PFSK-1 (cell line): ENCODE measurements around the gene DIAPH3.

Experiments
- FOXP2 ChIP-seq: optimal IDR thresholded peaks from 2 replicates; pipeline ENCODE3; 2011; ENCODE audit warnings: borderline replicate concordance, control low read depth, inconsistent platforms; ENCODE audit not compliant: insufficient read depth; ENCODE audit errors: extremely low read length, extremely low read depth
- POLR2AphosphoS5 ChIP-seq: IDR thresholded peaks from 2 replicates; pipeline ENCODE4 v1.6.1; 2012; ENCODE audit warnings: low read depth, mild to moderate bottlenecking, control low read depth, low read length, moderate library complexity
- REST ChIP-seq, 2 experiments: IDR thresholded peaks; 2 replicates each; pipeline versions ENCODE4 v1.6.1 to v1.8.0; 2011 to 2012; ENCODE audit warnings: low read depth in 2 of 2, low read length in 2 of 2, control low read depth in 1 of 2, inconsistent platforms in 1 of 2, mild to moderate bottlenecking in 1 of 2, moderate library complexity in 1 of 2; ENCODE audit not compliant: insufficient read depth in 1 of 2
- TAF1 ChIP-seq: IDR thresholded peaks from 2 replicates; pipeline ENCODE4 v1.6.1; 2012; ENCODE audit warnings: low read length, control low read depth, borderline replicate concordance; ENCODE audit not compliant: insufficient read depth

DNA sequence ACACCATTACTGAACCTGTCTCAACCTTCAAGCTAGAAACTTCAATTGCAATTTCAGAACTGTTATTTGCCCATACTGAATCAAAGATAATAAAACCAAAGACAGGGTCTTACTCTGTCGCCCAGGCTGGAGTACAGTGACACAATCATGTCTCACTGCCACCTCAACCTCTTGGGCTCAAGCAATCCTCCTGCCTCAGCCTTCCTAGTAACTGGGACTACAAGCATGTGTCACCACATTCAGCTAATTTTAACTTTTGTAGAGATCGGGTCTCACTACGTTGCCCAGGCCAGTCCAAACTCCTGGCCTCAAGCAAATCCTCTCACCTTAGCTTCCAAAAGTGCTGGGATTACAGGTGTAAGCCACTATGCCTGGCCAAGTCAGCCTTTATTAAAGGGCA lies 143.4 kb downstream of the DIAPH3 start:
- no peak for TF ChIP-seq POLR2AphosphoS5
- TF ChIP-seq REST (IDR thresholded peaks at IDR 0.05; ENCODE audit: insufficient read depth in 1 of 2, low read depth in 2 of 2, low read length in 2 of 2), result no peak
- TF ChIP-seq TAF1, result no peak
- TF ChIP-seq FOXP2, result no peak
